Measurements from ENCODE around the gene RCOR3. TPM values are rescaled to one million over a fixed set of nuclear protein-coding genes. Genes with fewer than 3 reads are reported as not detected.

RCOR3 gene
- total and polyA plus RNA-seq, 2 donors from 2014 or later: 19.8 to 64.9 TPM

DNA sequence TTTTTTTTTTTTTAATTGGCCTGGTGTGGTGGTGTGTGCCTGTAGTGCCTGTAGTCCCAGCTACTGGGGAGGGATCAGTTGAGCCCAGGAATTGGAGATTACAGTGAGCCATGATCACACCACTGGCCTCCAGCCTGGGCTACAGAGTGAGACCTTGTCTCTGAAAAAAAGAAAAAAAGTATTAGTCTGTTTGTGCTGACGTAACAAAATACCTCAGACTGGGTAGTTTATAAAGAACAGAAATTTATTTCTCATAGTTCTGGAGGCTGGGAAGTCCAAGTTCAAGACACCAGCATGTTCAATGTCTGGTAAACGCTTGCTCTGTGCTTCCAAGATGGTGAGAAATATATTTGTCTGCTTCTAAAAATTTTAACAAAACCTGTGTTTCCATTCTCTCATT is 93.3 kb downstream of the RCOR3 start:
- no peak for FAIRE-seq
- no peaks in the 10 kb centered on the region for H3K36me3 ChIP-seq (ENCODE audit: control insufficient read depth in 2 of 3, insufficient read depth in 3 of 3, low read length in 3 of 3)
- H3K4me3 ChIP-seq (ENCODE audit: low read length in 3 of 3): no peak overlapping the region
- intact Hi-C loops (cut with DNase I): no loop called here
- no peak overlapping the region for H3K27ac ChIP-seq (ENCODE audit: low read depth in 2 of 2, low read length in 2 of 2)
- no peak for DNase-seq
- peaks cover 0 to under 1% (median 0%) of the 10 kb centered on the region in 3 donors for H3K4me1 ChIP-seq (ENCODE audit: control insufficient read depth in 2 of 3, insufficient read depth in 2 of 3, low read depth in 1 of 3, low read length in 3 of 3)
- H3K9me3 ChIP-seq (ENCODE audit: control insufficient read depth in 2 of 3, insufficient read depth in 1 of 3, low read length in 3 of 3): peaks cover 0 to 2% (median 0%) of the 10 kb centered on the region in 3 donors
- H3K27me3 ChIP-seq (ENCODE audit: control insufficient read depth, insufficient read depth, low read length): no peaks in the 10 kb centered on the region
- TF ChIP-seq CTCF (IDR thresholded peaks at IDR 0.05; ENCODE audit: borderline replicate concordance, extremely low read depth, insufficient read depth): no peak
- no peak overlapping the region for H3K9ac ChIP-seq (ENCODE audit: low read length in 3 of 3)

DNA sequence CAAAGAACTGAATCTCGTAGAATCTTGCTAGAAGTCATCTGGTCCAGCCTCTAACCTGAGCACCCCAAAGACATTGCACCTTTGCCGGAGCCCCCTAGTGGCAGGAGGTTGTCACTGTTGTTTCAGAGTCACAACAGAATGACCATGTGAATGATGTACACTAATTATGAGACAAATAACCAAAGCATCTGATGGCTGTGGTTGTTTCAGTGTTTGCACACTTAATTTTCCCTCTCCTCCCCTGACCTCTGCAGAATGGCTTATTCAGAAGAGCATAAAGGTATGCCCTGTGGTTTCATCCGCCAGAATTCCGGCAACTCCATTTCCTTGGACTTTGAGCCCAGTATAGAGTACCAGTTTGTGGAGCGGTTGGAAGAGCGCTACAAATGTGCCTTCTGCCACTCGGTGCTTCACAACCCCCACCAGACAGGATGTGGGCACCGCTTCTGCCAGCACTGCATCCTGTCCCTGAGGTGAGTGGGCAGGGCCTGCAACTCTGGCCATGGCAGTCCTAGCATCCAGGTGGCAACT is 93.9 kb downstream of the RCOR3 start:
- Histone ChIP-seq H3K9ac (ENCODE audit: low read length in 3 of 3) (no peak overlapping the region), H3K36me3 (ENCODE audit: control insufficient read depth in 2 of 3, insufficient read depth in 3 of 3, low read length in 3 of 3) (no peaks in the 10 kb centered on the region), H3K27me3 (ENCODE audit: control insufficient read depth, insufficient read depth, low read length) (no peaks in the 10 kb centered on the region), H3K4me3 (ENCODE audit: low read length in 3 of 3) (no peak overlapping the region), H3K4me1 (ENCODE audit: control insufficient read depth in 2 of 3, insufficient read depth in 2 of 3, low read depth in 1 of 3, low read length in 3 of 3) (no peaks in the 10 kb centered on the region), H3K9me3 (ENCODE audit: control insufficient read depth in 2 of 3, insufficient read depth in 1 of 3, low read length in 3 of 3) (peaks cover 0 to 2% (median 0%) of the 10 kb centered on the region in 3 donors), H3K27ac (ENCODE audit: low read depth in 2 of 2, low read length in 2 of 2) (no peak overlapping the region)
- DNase-seq (no peak), FAIRE-seq (no peak)
- intact Hi-C loops (cut with DNase I): no loop called here
- peak; percentile 32 for TF ChIP-seq CTCF (IDR thresholded peaks at IDR 0.05; ENCODE audit: borderline replicate concordance, extremely low read depth, insufficient read depth)

- H3K4me3 ChIP-seq (ENCODE audit: low read length in 3 of 3): no peak overlapping the region
- no peak for FAIRE-seq
- H3K36me3 ChIP-seq (ENCODE audit: control insufficient read depth in 2 of 3, insufficient read depth in 3 of 3, low read length in 3 of 3): no peaks in the 10 kb centered on the region
These were observed 94.5 kb downstream of the RCOR3 start for GRCh38 chr1:211353562-211354212.

More at GRCh38 chr1:211353562-211354212, 94.5 kb downstream of the RCOR3 start:
- Histone ChIP-seq H3K27ac (ENCODE audit: low read depth in 2 of 2, low read length in 2 of 2) (no peak overlapping the region), H3K27me3 (ENCODE audit: control insufficient read depth, insufficient read depth, low read length) (no peaks in the 10 kb centered on the region), H3K4me1 (ENCODE audit: control insufficient read depth in 2 of 3, insufficient read depth in 2 of 3, low read depth in 1 of 3, low read length in 3 of 3) (no peaks in the 10 kb centered on the region), H3K9ac (ENCODE audit: low read length in 3 of 3) (no peak overlapping the region), H3K9me3 (ENCODE audit: control insufficient read depth in 2 of 3, insufficient read depth in 1 of 3, low read length in 3 of 3) (peaks cover 0 to 2% (median 0%) of the 10 kb centered on the region in 3 donors)
- DNase-seq: no peak
- intact Hi-C loops (cut with DNase I): no loop called here
- TF ChIP-seq CTCF (IDR thresholded peaks at IDR 0.05; ENCODE audit: borderline replicate concordance, extremely low read depth, insufficient read depth): no peak
